Measurements from ENCODE around the gene DGKZ. TPM values are rescaled to one million over a fixed set of nuclear protein-coding genes. Genes with fewer than 3 reads are reported as not detected.
A peak's percentile ranks its signal among the peaks of the same experiment; 100 is the strongest.
"Not testable (repeated sequence)": the region's sequence is repeated elsewhere in the genome, so short reads cannot be mapped to it uniquely, and the experiment has no call there.

The DGKZ gene
- polyA plus RNA-seq, 6 donors from 2014 or later, result 2.5 to 13.7 (median 7.9) TPM

- H3K27me3 Mint-ChIP-seq, result peaks cover 0 to 7% (median 0%) of the 10 kb centered on the region in 3 donors
- H3K4me3 Mint-ChIP-seq, result peak overlapping the region in 1 of 8 donors; percentile 66
- no peak for DNase-seq
- ATAC-seq (ENCODE audit: low read depth in 2 of 2), result no peak
- peaks cover 7 to 10% (median 8%) of the 10 kb centered on the region in 3 donors for H3K4me1 Mint-ChIP-seq
- no peaks in the 10 kb centered on the region for H3K9me3 Mint-ChIP-seq
- no peak overlapping the region for H3K27ac Mint-ChIP-seq
- peaks cover 0 to 17% of the 10 kb centered on the region in 2 donors for H3K36me3 Mint-ChIP-seq
Observed at GRCh38 chr11:46377831-46378230, 30.6 kb downstream of the DGKZ start.

GRCh38 chr11:46378296-46378695 is 31.0 kb downstream of the DGKZ start:
- ATAC-seq (ENCODE audit: low read depth in 2 of 2) (no peak), DNase-seq (no peak)
- peak overlapping the region in 1 of 8 donors; percentile 55 for H3K4me3 Mint-ChIP-seq
- no peaks in the 10 kb centered on the region for H3K9me3 Mint-ChIP-seq
- peaks cover 7 to 10% (median 8%) of the 10 kb centered on the region in 3 donors for H3K4me1 Mint-ChIP-seq
- H3K36me3 Mint-ChIP-seq, result peaks cover 0 to 17% of the 10 kb centered on the region in 2 donors
- no peak overlapping the region for H3K27ac Mint-ChIP-seq
- peaks cover 0 to 8% (median 0%) of the 10 kb centered on the region in 3 donors for H3K27me3 Mint-ChIP-seq

- peaks cover 0 to 17% of the 10 kb centered on the region in 2 donors for H3K36me3 Mint-ChIP-seq
- no peak for ATAC-seq (ENCODE audit: low read depth in 2 of 2)
- DNase-seq, result no peak
- H3K9me3 Mint-ChIP-seq, result no peaks in the 10 kb centered on the region
- peak overlapping the region in 1 of 6 donors; percentile 69 for H3K27ac Mint-ChIP-seq
- H3K4me3 Mint-ChIP-seq, result peak overlapping the region in 5 of 8 donors; percentile 24 to 81 (median 72)
- H3K4me1 Mint-ChIP-seq, result peaks cover 7 to 10% (median 8%) of the 10 kb centered on the region in 3 donors
- peaks cover 0 to 14% (median 0%) of the 10 kb centered on the region in 3 donors for H3K27me3 Mint-ChIP-seq
Observed at GRCh38 chr11:46378811-46379481, 31.7 kb downstream of the DGKZ start.

- peak overlapping the region in 7 of 8 donors; percentile 24 to 84 (median 79) for H3K4me3 Mint-ChIP-seq
- not testable (repeated sequence) for H3K9me3 Mint-ChIP-seq; ATAC-seq (ENCODE audit: low read depth in 2 of 2); DNase-seq; H3K4me1 Mint-ChIP-seq
- H3K27me3 Mint-ChIP-seq, result peaks cover 0 to 22% (median 1%) of the 10 kb centered on the region in 3 donors
- H3K27ac Mint-ChIP-seq, result peak overlapping the region in 3 of 6 donors; percentile 47 to 69 (median 47)
- H3K36me3 Mint-ChIP-seq, result peaks cover 0 to 17% of the 10 kb centered on the region in 2 donors
Observed at GRCh38 chr11:46379482-46380293, 32.4 kb downstream of the DGKZ start.

- Mint-ChIP-seq H3K27me3 (peaks cover 0 to 30% (median 9%) of the 10 kb centered on the region in 3 donors), H3K27ac (peak overlapping the region in 3 of 6 donors; percentile 14 to 69 (median 47)), H3K9me3 (no peaks in the 10 kb centered on the region), H3K4me3 (peak overlapping the region; percentile 79 to 91 (median 83)), H3K4me1 (peaks cover 7 to 10% (median 8%) of the 10 kb centered on the region in 3 donors), H3K36me3 (peaks cover 0 to 9% of the 10 kb centered on the region in 2 donors)
- DNase-seq (no peak), ATAC-seq (ENCODE audit: low read depth in 2 of 2) (peak; percentile 61 to 63)
Observed at GRCh38 chr11:46380340-46381047, 33.2 kb downstream of the DGKZ start.

- peak; percentile 11 to 20 for ATAC-seq (ENCODE audit: low read depth in 2 of 2)
- peaks cover 0 to 2% (median 0%) of the 10 kb centered on the region in 7 donors for H3K9me3 Mint-ChIP-seq
- H3K36me3 Mint-ChIP-seq, result peaks cover 0 to 15% of the 10 kb centered on the region in 2 donors
- peak within 1 kb of the TSS; percentile 79 to 91 (median 83) for H3K4me3 Mint-ChIP-seq
- peak within 1 kb of the TSS in 1 of 6 donors; percentile 47 for H3K27ac Mint-ChIP-seq
- H3K4me1 Mint-ChIP-seq, result peaks cover 7 to 10% (median 8%) of the 10 kb centered on the region in 3 donors
- peaks cover 5 to 37% (median 17%) of the 10 kb centered on the region in 3 donors for H3K27me3 Mint-ChIP-seq
- DNase-seq, result no peak
Observed at GRCh38 chr11:46381048-46381818, 34.0 kb downstream of the DGKZ start, which contains the start of gene MDK. Gene MDK, plus strand, starts transcription at chr11:46381669. Its CDS starts 389 bp downstream, at chr11:46382058.

- H3K27me3 Mint-ChIP-seq, result peaks cover 13 to 45% (median 25%) of the 10 kb centered on the region in 3 donors
- H3K9me3 Mint-ChIP-seq, result peaks cover 0 to 3% (median 0%) of the 10 kb centered on the region in 7 donors
- ATAC-seq (ENCODE audit: low read depth in 2 of 2) (no peak), DNase-seq (no peak)
- H3K4me3 Mint-ChIP-seq, result peak overlapping the region; percentile 68 to 85 (median 78)
- H3K27ac Mint-ChIP-seq, result no peak overlapping the region
- peaks cover 0 to 23% of the 10 kb centered on the region in 2 donors for H3K36me3 Mint-ChIP-seq
- H3K4me1 Mint-ChIP-seq, result peaks cover 7 to 10% (median 8%) of the 10 kb centered on the region in 3 donors
Observed at GRCh38 chr11:46381819-46382645, 34.8 kb downstream of the DGKZ start.

GRCh38 chr11:46382646-46383403 is 35.6 kb downstream of the DGKZ start:
- ATAC-seq (ENCODE audit: low read depth in 2 of 2), result no peak
- Mint-ChIP-seq H3K4me3 (peak overlapping the region in 6 of 8 donors; percentile 18 to 84 (median 60)), H3K27ac (no peak overlapping the region), H3K4me1 (peaks cover 6 to 10% (median 7%) of the 10 kb centered on the region in 3 donors), H3K36me3 (peaks cover 0 to 15% of the 10 kb centered on the region in 2 donors), H3K27me3 (peaks cover 17 to 53% (median 33%) of the 10 kb centered on the region in 3 donors), H3K9me3 (peaks cover 0 to 3% (median 0%) of the 10 kb centered on the region in 7 donors)
- DNase-seq, result no peak

- Mint-ChIP-seq H3K4me1 (peaks cover 6 to 10% (median 7%) of the 10 kb centered on the region in 3 donors), H3K36me3 (peaks cover 0 to 14% of the 10 kb centered on the region in 2 donors), H3K4me3 (peak overlapping the region in 4 of 8 donors; percentile 43 to 84 (median 60)), H3K27ac (no peak overlapping the region), H3K9me3 (peaks cover 0 to 3% (median 0%) of the 10 kb centered on the region in 7 donors), H3K27me3 (peaks cover 22 to 58% (median 38%) of the 10 kb centered on the region in 3 donors)
- DNase-seq (no peak), ATAC-seq (ENCODE audit: low read depth in 2 of 2) (no peak)
Observed at GRCh38 chr11:46383404-46383758, 36.1 kb downstream of the DGKZ start.

- DNase-seq (no peak), ATAC-seq (ENCODE audit: low read depth in 2 of 2) (no peak)
- Mint-ChIP-seq H3K27me3 (peaks cover 29 to 66% (median 46%) of the 10 kb centered on the region in 3 donors), H3K9me3 (peaks cover 0 to 3% (median 0%) of the 10 kb centered on the region in 7 donors), H3K4me3 (peak overlapping the region in 3 of 8 donors; percentile 33 to 70 (median 50)), H3K27ac (no peak overlapping the region), H3K4me1 (peaks cover 6 to 10% (median 8%) of the 10 kb centered on the region in 3 donors), H3K36me3 (peaks cover 0 to 14% of the 10 kb centered on the region in 2 donors)
Observed at GRCh38 chr11:46383974-46384701, 36.9 kb downstream of the DGKZ start.

Data from naive B cell (primary cell).